ENCODE measurements around the gene HSP90AB1. TPM values are rescaled to one million over a fixed set of nuclear protein-coding genes. Genes with fewer than 3 reads are reported as not detected.

Gene HSP90AB1
- total and polyA plus RNA-seq, 9 of the 15 experiments (the other 6 are each of a cell fraction or from before 2014, with no cell fraction given), result 1,780 to 3,358 (median 2,262) TPM

DNA sequence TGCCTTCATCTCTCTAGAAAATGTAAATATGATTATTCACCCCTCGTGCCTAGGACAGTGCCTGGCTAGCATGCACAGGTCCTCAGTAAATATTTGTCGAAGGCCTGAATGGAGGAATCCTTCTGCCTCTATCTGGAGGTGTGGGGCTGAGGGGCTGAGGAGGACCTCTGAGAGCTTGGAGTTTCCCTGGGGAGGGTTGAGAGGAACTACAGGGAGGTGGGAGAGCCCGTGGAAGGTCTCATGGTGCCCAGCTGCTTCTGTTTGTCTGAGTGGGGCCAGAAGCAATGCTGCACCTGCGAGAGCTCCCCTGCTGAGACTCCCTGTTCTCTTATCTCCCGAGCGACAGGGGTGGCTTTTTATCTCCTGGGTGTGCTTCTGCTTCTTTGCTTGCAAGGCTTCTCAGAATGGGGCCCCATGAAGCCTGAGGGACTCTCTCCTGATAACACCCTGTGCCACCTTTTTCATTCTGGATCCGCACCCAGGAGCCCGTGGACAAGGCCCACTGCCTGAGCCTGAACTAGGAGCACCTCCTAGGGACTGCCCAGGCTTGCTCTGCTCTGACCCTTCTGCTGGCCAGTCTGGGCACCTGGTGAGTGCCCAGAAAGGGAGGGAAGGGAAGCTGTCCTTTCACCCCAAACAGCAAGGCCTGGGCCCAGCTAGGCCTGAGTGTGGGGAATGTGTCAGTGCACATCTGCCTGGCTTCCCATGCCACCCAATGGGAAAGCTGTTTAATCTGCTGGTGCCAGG, 21.1 kb upstream of the HSP90AB1 start (continued):
- TF ChIP-seq, protein P1, sequence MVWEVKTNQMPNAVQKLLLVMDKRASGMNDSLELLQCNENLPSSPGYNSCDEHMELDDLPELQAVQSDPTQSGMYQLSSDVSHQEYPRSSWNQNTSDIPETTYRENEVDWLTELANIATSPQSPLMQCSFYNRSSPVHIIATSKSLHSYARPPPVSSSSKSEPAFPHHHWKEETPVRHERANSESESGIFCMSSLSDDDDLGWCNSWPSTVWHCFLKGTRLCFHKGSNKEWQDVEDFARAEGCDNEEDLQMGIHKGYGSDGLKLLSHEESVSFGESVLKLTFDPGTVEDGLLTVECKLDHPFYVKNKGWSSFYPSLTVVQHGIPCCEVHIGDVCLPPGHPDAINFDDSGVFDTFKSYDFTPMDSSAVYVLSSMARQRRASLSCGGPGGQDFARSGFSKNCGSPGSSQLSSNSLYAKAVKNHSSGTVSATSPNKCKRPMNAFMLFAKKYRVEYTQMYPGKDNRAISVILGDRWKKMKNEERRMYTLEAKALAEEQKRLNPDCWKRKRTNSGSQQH (CRISPR knock-in tag; IDR thresholded peaks at IDR 0.05), result no peak
- no peak for TF ChIP-seq NFXL1 (CRISPR knock-in tag; IDR thresholded peaks at IDR 0.05)
- peak; percentile 31; the same call in 1 of the 2 replicates for TF ChIP-seq RBFOX2 (IDR thresholded peaks at IDR 0.05; ENCODE audit: low read depth, low read length)
- TF ChIP-seq GABPA (tag; conservative IDR thresholded peaks at IDR 0.05; ENCODE audit: low read depth), result no peak
- TF ChIP-seq ZNF436 (CRISPR knock-in tag; IDR thresholded peaks at IDR 0.05), result no peak
- TF ChIP-seq, protein P2, sequence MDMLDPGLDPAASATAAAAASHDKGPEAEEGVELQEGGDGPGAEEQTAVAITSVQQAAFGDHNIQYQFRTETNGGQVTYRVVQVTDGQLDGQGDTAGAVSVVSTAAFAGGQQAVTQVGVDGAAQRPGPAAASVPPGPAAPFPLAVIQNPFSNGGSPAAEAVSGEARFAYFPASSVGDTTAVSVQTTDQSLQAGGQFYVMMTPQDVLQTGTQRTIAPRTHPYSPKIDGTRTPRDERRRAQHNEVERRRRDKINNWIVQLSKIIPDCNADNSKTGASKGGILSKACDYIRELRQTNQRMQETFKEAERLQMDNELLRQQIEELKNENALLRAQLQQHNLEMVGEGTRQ (CRISPR knock-in tag; IDR thresholded peaks at IDR 0.05), result no peak
- TF ChIP-seq TFE3 (CRISPR knock-in tag; IDR thresholded peaks at IDR 0.05), result no peak
- TF ChIP-seq THRAP3 (IDR thresholded peaks at IDR 0.05; ENCODE audit: borderline replicate concordance), result no peak
- no peak; the same call in 1 of the 2 replicates for TF ChIP-seq HSF4 (CRISPR knock-in tag; IDR thresholded peaks at IDR 0.05; ENCODE audit: borderline replicate concordance)
- TF ChIP-seq TAL1 (IDR thresholded peaks at IDR 0.05), result peak; percentile 96
- TF ChIP-seq ZNF277 (CRISPR knock-in tag; IDR thresholded peaks at IDR 0.05; ENCODE audit: borderline replicate concordance), result no peak
- no peak for TF ChIP-seq ZNF140 (CRISPR knock-in tag; IDR thresholded peaks at IDR 0.05)
- TF ChIP-seq XRCC3 (IDR thresholded peaks at IDR 0.05), result no peak
- no peak for TF ChIP-seq WHSC1 (IDR thresholded peaks at IDR 0.05; ENCODE audit: low read length)
- no peak for TF ChIP-seq MAFG (tag; conservative IDR thresholded peaks at IDR 0.05)
- TF ChIP-seq STAG1 (CRISPR knock-in tag; IDR thresholded peaks at IDR 0.05; ENCODE audit: borderline replicate concordance), result no peak
- TF ChIP-seq HOXB6 (CRISPR knock-in tag; IDR thresholded peaks at IDR 0.05; ENCODE audit: borderline replicate concordance), result no peak
- TF ChIP-seq PML (IDR thresholded peaks at IDR 0.05; ENCODE audit: low read length), result peak; percentile 95
- TF ChIP-seq, protein P3, sequence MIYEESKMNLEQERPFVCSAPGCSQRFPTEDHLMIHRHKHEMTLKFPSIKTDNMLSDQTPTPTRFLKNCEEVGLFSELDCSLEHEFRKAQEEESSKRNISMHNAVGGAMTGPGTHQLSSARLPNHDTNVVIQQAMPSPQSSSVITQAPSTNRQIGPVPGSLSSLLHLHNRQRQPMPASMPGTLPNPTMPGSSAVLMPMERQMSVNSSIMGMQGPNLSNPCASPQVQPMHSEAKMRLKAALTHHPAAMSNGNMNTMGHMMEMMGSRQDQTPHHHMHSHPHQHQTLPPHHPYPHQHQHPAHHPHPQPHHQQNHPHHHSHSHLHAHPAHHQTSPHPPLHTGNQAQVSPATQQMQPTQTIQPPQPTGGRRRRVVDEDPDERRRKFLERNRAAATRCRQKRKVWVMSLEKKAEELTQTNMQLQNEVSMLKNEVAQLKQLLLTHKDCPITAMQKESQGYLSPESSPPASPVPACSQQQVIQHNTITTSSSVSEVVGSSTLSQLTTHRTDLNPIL (CRISPR knock-in tag; IDR thresholded peaks at IDR 0.05), result no peak
- TF ChIP-seq RBM22 (IDR thresholded peaks at IDR 0.05; ENCODE audit: low read depth, low read length, poor library complexity, severe bottlenecking), result no peak
- TF ChIP-seq ZNF324 (CRISPR knock-in tag; IDR thresholded peaks at IDR 0.05), result no peak
- no peak for TF ChIP-seq KDM2B (CRISPR knock-in tag; IDR thresholded peaks at IDR 0.05)
- TF ChIP-seq ZNF212 (CRISPR knock-in tag; IDR thresholded peaks at IDR 0.05), result 0 out of 2 replicates have a peak, but pooled peaks have one; percentile 38

All from K562 (cell line).